AG09319 (cell line): ENCODE measurements around the gene GRK7.

Source experiments
- DNase-seq: peaks from one replicate; pipeline ENCODE4 v3.0.0-alpha.2; 2010; ENCODE audit warnings: low read depth; ENCODE audit errors: extremely low read depth
- CTCF ChIP-seq: IDR thresholded peaks from 2 replicates; pipeline ENCODE4 v1.5.1; 2011; ENCODE audit warnings: low read depth, mild to moderate bottlenecking, inconsistent platforms, low read length, moderate library complexity

Gene GRK7

GRCh38 chr3:141776376-141776775 is 13.2 kb downstream of the GRK7 start:
- TF ChIP-seq CTCF, result no peak
- DNase-seq, result no peak

DNA sequence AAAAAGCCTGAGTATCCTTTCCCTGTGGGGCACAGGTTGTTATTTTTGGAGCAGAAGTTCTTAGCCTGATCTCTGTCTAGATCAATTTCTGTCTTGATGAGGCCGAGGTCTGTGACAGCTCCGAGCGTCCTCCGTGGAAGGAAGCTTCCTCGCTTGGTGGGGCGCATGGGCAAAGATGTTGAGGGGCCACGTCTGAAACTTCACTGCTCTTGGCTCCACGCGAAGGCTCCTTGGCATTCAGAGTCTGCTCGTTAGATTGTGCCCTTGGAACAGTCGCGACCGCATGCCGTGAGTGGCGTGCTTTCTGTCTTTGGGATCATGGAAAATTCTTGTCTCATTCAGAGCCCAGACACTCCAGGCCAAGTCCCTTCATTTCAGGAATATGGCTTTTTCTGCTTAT is 13.7 kb downstream of the GRK7 start:
- TF ChIP-seq CTCF, result no peak
- DNase-seq, result no peak

DNA sequence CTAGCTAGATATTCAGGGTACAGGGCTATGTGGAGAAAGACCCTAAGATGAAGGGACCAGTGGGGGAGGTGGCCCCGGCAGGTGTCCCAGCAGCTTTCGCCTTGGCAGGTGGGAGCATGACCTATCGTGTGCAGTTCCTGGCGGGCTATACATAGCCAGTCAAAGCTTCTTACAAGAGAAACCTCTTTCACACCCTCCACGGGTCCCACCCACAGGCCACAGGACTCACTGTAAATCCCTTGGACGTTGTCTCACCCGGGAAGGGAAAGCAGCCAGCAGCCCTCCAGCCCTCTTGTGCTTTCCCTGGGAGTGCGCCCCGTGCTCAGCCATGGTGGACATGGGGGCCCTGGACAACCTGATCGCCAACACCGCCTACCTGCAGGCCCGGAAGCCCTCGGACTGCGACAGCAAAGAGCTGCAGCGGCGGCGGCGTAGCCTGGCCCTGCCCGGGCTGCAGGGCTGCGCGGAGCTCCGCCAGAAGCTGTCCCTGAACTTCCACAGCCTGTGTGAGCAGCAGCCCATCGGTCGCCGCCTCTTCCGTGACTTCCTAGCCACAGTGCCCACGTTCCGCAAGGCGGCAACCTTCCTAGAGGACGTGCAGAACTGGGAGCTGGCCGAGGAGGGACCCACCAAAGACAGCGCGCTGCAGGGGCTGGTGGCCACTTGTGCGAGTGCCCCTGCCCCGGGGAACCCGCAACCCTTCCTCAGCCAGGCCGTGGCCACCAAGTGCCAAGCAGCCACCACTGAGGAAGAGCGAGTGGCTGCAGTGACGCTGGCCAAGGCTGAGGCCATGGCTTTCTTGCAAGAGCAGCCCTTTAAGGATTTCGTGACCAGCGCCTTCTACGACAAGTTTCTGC is 15.0 kb downstream of the GRK7 start:
- no peak for DNase-seq
- no peak for TF ChIP-seq CTCF

DNA sequence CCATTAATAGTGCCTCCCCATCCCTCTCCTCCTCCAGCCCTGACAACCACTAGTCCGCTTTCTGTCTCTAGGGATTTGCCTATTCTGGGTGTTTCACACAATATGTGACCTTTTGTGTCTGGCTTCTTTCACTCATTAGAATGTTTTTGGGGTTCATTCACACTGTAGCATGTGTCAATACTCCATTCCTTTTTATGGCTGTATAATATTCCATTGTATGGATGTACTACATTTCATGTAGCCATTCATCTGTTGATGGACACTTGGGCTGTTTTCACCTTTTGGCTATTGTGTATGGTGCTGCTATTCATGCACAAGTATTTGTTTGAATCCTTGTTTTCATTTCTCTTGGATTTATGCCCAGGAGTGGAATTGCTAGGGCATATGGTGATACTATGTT is 16.5 kb downstream of the GRK7 start:
- no peak for DNase-seq
- TF ChIP-seq CTCF, result no peak

DNA sequence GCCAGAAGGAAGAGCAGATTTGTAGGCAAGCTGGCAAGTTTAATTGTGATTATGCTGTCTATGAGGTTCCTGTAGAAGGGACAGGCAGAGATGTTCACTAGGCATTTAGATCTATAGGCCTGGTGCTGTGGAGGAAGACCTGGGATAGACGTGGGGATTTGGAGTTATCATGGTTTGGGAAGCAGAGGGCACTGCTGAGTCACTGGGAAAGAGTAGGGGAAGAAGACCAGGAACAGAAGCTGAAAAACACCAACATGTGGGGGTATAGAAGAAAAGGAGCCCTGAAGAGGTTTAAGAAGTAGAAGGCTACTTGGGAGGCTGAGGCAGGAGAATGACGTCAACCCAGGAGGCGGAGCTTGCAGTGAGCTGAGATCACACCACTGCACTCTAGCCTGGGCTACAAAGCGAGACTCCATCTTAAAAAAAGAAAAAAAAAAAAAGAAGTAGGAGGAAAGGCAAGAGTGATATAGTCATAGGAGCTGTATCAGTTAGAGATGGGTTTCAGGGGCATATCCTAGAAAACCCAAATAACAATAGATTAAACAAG is 19.3 kb downstream of the GRK7 start:
- DNase-seq, result no peak
- TF ChIP-seq CTCF, result no peak; the same call in 1 of the 2 replicates

DNA sequence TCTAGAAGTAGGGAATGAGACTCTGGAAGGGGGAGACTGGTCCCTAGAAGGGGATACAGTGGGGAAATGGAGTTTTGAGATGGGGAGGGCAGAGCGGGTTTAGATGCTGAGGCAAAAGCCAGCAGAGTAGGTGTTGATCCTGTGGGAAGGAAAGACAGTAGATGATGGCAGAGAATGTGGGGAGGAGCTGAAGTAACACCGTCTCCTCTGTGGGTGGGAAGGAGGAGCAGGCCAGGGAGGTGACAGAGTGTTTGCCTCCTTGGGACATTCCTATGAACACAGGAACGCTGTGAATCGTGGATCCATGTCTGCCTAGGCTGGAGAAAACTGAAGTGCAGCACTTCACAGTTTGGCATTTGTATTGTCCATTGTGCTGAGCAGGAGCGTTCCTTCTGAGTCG is 20.4 kb downstream of the GRK7 start:
- no peak for DNase-seq
- no peak for TF ChIP-seq CTCF

DNA sequence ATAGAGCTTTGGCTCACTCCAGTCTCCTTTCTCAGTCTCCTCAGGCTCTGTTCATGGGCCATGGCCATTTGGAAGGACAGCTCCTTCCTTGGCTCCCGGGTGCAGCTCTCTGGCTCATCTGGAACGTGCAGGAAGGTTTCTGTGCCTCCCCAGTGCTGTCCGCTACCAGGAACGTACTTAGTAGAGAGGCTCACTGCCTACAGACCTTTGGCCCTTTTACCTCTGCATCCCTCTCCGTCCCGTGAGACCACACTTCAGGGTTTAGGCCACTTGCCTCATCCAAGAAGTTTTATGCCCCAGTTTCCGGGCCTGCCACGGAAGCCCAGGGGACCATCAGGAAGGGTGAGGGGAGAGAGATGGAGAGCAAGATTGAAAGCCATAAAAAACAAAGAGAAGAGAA is 20.9 kb downstream of the GRK7 start:
- no peak for TF ChIP-seq CTCF

More for the DNA sequence above, 20.9 kb downstream of the GRK7 start:
- DNase-seq, result no peak
